Measurements from ENCODE around the gene PCGF2. TPM values are rescaled to one million over a fixed set of nuclear protein-coding genes. Genes with fewer than 3 reads are reported as not detected.

PCGF2 gene
- total and polyA plus RNA-seq, 2 of the 8 experiments (the other 6 are each of a cell fraction or from before 2014, with no cell fraction given), result 42.1 to 93.3 TPM

GRCh38 chr17:38710985-38711384 is 37.2 kb downstream of the PCGF2 start:
- H3K4me1 ChIP-seq (replicated peaks in 1 of 4; ENCODE audit: control insufficient read depth in 3 of 4, insufficient read depth in 4 of 4, low read length in 3 of 4), result peaks cover 15 to 41% (median 27%) of the 10 kb centered on the region in 4 experiments
- H3K18ac ChIP-seq (ENCODE audit: extremely low read depth, low read length), result no peak overlapping the region
- H2BK15ac ChIP-seq (ENCODE audit: low read length), result no peak overlapping the region
- no peak overlapping the region for H2AFZ ChIP-seq (ENCODE audit: low read length)
- no peak overlapping the region for H2BK20ac ChIP-seq (ENCODE audit: low read length)
- no peaks in the 10 kb centered on the region for H3K79me2 ChIP-seq (ENCODE audit: control insufficient read depth in 1 of 2, insufficient read depth in 2 of 2, low read length in 2 of 2)
- no peak overlapping the region for H4K5ac ChIP-seq (ENCODE audit: insufficient read length, low read depth, low read length)
- FAIRE-seq (no peak), DNase-seq (ENCODE audit: low read depth in 1 of 2, low spot score in 2 of 2) (no peak)
- H2BK12ac ChIP-seq (ENCODE audit: low read depth, low read length), result no peak overlapping the region
- no peak overlapping the region for H3K23ac ChIP-seq (ENCODE audit: insufficient read length)
- no peak overlapping the region for H2BK5ac ChIP-seq (ENCODE audit: low read depth, low read length)
- H3K23me2 ChIP-seq (ENCODE audit: low read depth, low read length), result peaks cover 12% of the 10 kb centered on the region
- WGBS, 2 experiments (ENCODE audit: extremely low coverage in 1 of 2, insufficient coverage in 1 of 2, insufficient read length in 1 of 2, insufficient replicate concordance in 2 of 2, low coverage in 1 of 2, low lambda C conversion rate in 2 of 2, missing lambda C conversion rate in 1 of 2), result 91% methylated on average over 5 of the region's 5 CpGs; no CpG with 5 or more reads in 1 of the 2 experiments
- H3K9me3 ChIP-seq (ENCODE audit: insufficient read depth in 2 of 2, low read depth in 1 of 2, low read length in 1 of 2), result no peaks in the 10 kb centered on the region
- no peak overlapping the region for H3K9ac ChIP-seq (replicated peaks in 1 of 4; ENCODE audit: extremely low read depth in 1 of 4, low read depth in 3 of 4, low read length in 3 of 4)
- POLR2A ChIA-PET (ENCODE audit: partially characterized antibody), result interaction anchor here (0.6 to 2.7 kb wide), 9 partner anchors 9 to 113 kb away, joined by 3 to 24 read pairs (median 4); no protein-coding TSS in a partner anchor
- H3K14ac ChIP-seq (ENCODE audit: insufficient read length), result no peak overlapping the region
- H4K20me1 ChIP-seq (replicated peaks in 1 of 2; ENCODE audit: control insufficient read depth in 1 of 2, insufficient read depth in 2 of 2, low read length in 2 of 2), result peaks cover 2 to 7% of the 10 kb centered on the region in 2 experiments
- no peaks in the 10 kb centered on the region for H3K36me3 ChIP-seq (ENCODE audit: control insufficient read depth in 2 of 4, insufficient read depth in 4 of 4, low read length in 3 of 4)
- no peak overlapping the region for H3K4me2 ChIP-seq (ENCODE audit: insufficient read depth in 1 of 2, low read depth in 2 of 2, low read length in 2 of 2)
- H2AK5ac ChIP-seq (ENCODE audit: low read depth, low read length), result no peak overlapping the region
- no peak overlapping the region for H3K4ac ChIP-seq (replicated peaks; ENCODE audit: insufficient read length, low read depth, low read length)
- H2BK120ac ChIP-seq (replicated peaks; ENCODE audit: low read depth, low read length), result no peak overlapping the region
- H4K8ac ChIP-seq (ENCODE audit: extremely low read depth, insufficient read depth, low read length), result no peak overlapping the region
- CTCF ChIA-PET (ENCODE audit: partially characterized antibody), result interaction anchor here (0.8 to 3.4 kb wide), 17 partner anchors 8 to 127 kb away, joined by 3 to 21 read pairs (median 4); no protein-coding TSS in a partner anchor
- no peak overlapping the region for H3K27ac ChIP-seq (ENCODE audit: low read depth, low read length)
- no peaks in the 10 kb centered on the region for H3K79me1 ChIP-seq (ENCODE audit: low read depth, low read length)
- no peak overlapping the region for H3K56ac ChIP-seq (replicated peaks; ENCODE audit: insufficient read length, low read depth, low read length)
- peaks cover 4 to 36% (median 22%) of the 10 kb centered on the region in 4 experiments for H3K27me3 ChIP-seq (replicated peaks in 1 of 4; ENCODE audit: control insufficient read depth in 3 of 4, extremely low read depth in 1 of 4, insufficient read depth in 3 of 4, low read length in 3 of 4)
- no peak overlapping the region for H4K91ac ChIP-seq (replicated peaks; ENCODE audit: insufficient read length, low read length)
- H3K4me3 ChIP-seq (ENCODE audit: extremely low read depth in 1 of 4, insufficient read depth in 2 of 4, low read depth in 3 of 4, low read length in 4 of 4), result no peak overlapping the region
- TF ChIP-seq ZNF274 (IDR thresholded peaks at IDR 0.05; ENCODE audit: borderline replicate concordance, extremely low read depth, low read length) (no peak), POLR2AphosphoS5 (IDR thresholded peaks at IDR 0.05; ENCODE audit: low read depth, low read length) (no peak), HDAC2 (IDR thresholded peaks at IDR 0.05; ENCODE audit: borderline replicate concordance in 1 of 2, low read depth in 2 of 2, low read length in 2 of 2) (no peak), NANOG (IDR thresholded peaks at IDR 0.05; ENCODE audit: insufficient read depth, low read depth, low read length, poor library complexity, severe bottlenecking) (no peak), SIRT6 (IDR thresholded peaks at IDR 0.05; ENCODE audit: low read length) (no peak), BCL11A (IDR thresholded peaks at IDR 0.05; ENCODE audit: low read depth in 2 of 2, low read length in 2 of 2) (no peak), GTF2F1 (IDR thresholded peaks at IDR 0.05; ENCODE audit: borderline replicate concordance, low read depth, low read length) (no peak), ATF3 (IDR thresholded peaks at IDR 0.05; ENCODE audit: insufficient read depth, low read depth, low read length) (no peak), USF2 (IDR thresholded peaks at IDR 0.05; ENCODE audit: low read length) (no peak), SP4 (IDR thresholded peaks at IDR 0.05; ENCODE audit: low read length) (no peak), KDM4A (IDR thresholded peaks at IDR 0.05; ENCODE audit: low read depth, low read length, severe bottlenecking) (no peak)
